BLaER1 (cell line): ENCODE data around the gene KRTCAP3.
"Not testable (repeated sequence)": the region's sequence is repeated elsewhere in the genome, so short reads cannot be mapped to it uniquely, and the experiment has no call there.

Experiments
- H3K27ac ChIP-seq: shearing (Covaris generic); formaldehyde crosslinking; 2 replicates; pipeline ENCODE4 v1.8.1; 2022
- H3K27me3 ChIP-seq: shearing (Covaris generic); formaldehyde crosslinking; 2 replicates; pipeline ENCODE4 v1.8.1; 2022
- H3K36me3 ChIP-seq: shearing (Covaris generic); formaldehyde crosslinking; 2 replicates; pipeline ENCODE4 v1.8.1; 2022
- H3K4me1 ChIP-seq: shearing (Covaris generic); formaldehyde crosslinking; 2 replicates; pipeline ENCODE4 v1.8.1; 2022
- H3K4me2 ChIP-seq: shearing (Covaris generic); formaldehyde crosslinking; 2 replicates; pipeline ENCODE4 v1.8.1; 2022
- H3K4me3 ChIP-seq: shearing (Covaris generic); formaldehyde crosslinking; 2 replicates; pipeline ENCODE4 v1.8.1; 2022
- H3K9ac ChIP-seq: shearing (Covaris generic); formaldehyde crosslinking; 2 replicates; pipeline ENCODE4 v1.8.1; 2022
- H3K9me3 ChIP-seq: shearing (Covaris generic); formaldehyde crosslinking; 2 replicates; pipeline ENCODE4 v1.8.1; 2022
- H4K20me1 ChIP-seq: shearing (Covaris generic); formaldehyde crosslinking; 2 replicates; pipeline ENCODE4 v1.8.1; 2022
- Cebpa-rat ChIP-seq: shearing (Covaris generic); IDR thresholded peaks from 2 replicates; pipeline ENCODE4 v1.8.1; 2022

Gene KRTCAP3

GRCh38 chr2:27412419-27413152 is 29.6 kb upstream of the KRTCAP3 start:
- Histone ChIP-seq H3K9me3 (no peaks in the 10 kb centered on the region; the same call in 1 of the 2 replicates), H3K27ac (no peak overlapping the region), H3K4me1 (peaks cover 15% of the 10 kb centered on the region), H3K4me3 (no peak overlapping the region), H3K4me2 (no peak overlapping the region), H3K36me3 (peaks cover 2% of the 10 kb centered on the region), H3K9ac (no peak overlapping the region), H3K27me3 (no peaks in the 10 kb centered on the region), H4K20me1 (peaks cover 17% of the 10 kb centered on the region)
- no peak for TF ChIP-seq Cebpa-rat

- no peak overlapping the region for H3K27ac ChIP-seq
- H3K9me3 ChIP-seq, result no peaks in the 10 kb centered on the region
Observed at GRCh38 chr2:27416151-27416550, 26.0 kb upstream of the KRTCAP3 start.

GRCh38 chr2:27420996-27421395 is 21.2 kb upstream of the KRTCAP3 start:
- H3K27ac ChIP-seq, result no peak overlapping the region
- H3K9me3 ChIP-seq, result no peaks in the 10 kb centered on the region
- no peak overlapping the region for H3K9ac ChIP-seq
- H3K4me1 ChIP-seq, result peaks cover 1% of the 10 kb centered on the region; the same call in 1 of the 2 replicates
- H4K20me1 ChIP-seq, result no peaks in the 10 kb centered on the region
- no peaks in the 10 kb centered on the region for H3K27me3 ChIP-seq
- H3K4me2 ChIP-seq, result no peak overlapping the region
- H3K4me3 ChIP-seq, result no peak overlapping the region
- no peaks in the 10 kb centered on the region for H3K36me3 ChIP-seq
- TF ChIP-seq Cebpa-rat, result no peak

More at GRCh38 chr2:27416151-27416550, 26.0 kb upstream of the KRTCAP3 start:
- Histone ChIP-seq H4K20me1 (no peaks in the 10 kb centered on the region), H3K4me3 (no peak overlapping the region), H3K4me1 (no peaks in the 10 kb centered on the region), H3K27me3 (no peaks in the 10 kb centered on the region), H3K9ac (no peak overlapping the region), H3K36me3 (no peaks in the 10 kb centered on the region), H3K4me2 (no peak overlapping the region)
- no peak for TF ChIP-seq Cebpa-rat

- no peak for TF ChIP-seq Cebpa-rat
- Histone ChIP-seq H3K36me3 (no peaks in the 10 kb centered on the region), H3K27me3 (no peaks in the 10 kb centered on the region), H3K9ac (no peak overlapping the region), H3K27ac (no peak overlapping the region), H4K20me1 (no peaks in the 10 kb centered on the region), H3K4me2 (no peak overlapping the region), H3K4me1 (peaks cover 9% of the 10 kb centered on the region), H3K9me3 (no peaks in the 10 kb centered on the region), H3K4me3 (no peak overlapping the region)
Observed at GRCh38 chr2:27421660-27422250, 20.4 kb upstream of the KRTCAP3 start.

GRCh38 chr2:27422958-27423357 is 19.2 kb upstream of the KRTCAP3 start:
- TF ChIP-seq Cebpa-rat, result no peak
- peaks cover 19% of the 10 kb centered on the region for H3K4me1 ChIP-seq
- H3K4me3 ChIP-seq, result no peak overlapping the region
- no peaks in the 10 kb centered on the region for H4K20me1 ChIP-seq
- H3K27ac ChIP-seq, result no peak overlapping the region
- no peaks in the 10 kb centered on the region for H3K9me3 ChIP-seq
- H3K36me3 ChIP-seq, result no peaks in the 10 kb centered on the region
- no peak overlapping the region for H3K4me2 ChIP-seq
- H3K27me3 ChIP-seq, result no peaks in the 10 kb centered on the region
- no peak overlapping the region for H3K9ac ChIP-seq

GRCh38 chr2:27425039-27425438 is 17.1 kb upstream of the KRTCAP3 start:
- H3K27ac ChIP-seq, H3K9ac ChIP-seq, H3K4me2 ChIP-seq, H3K27me3 ChIP-seq, H3K4me3 ChIP-seq, H3K9me3 ChIP-seq, H3K36me3 ChIP-seq: not testable (repeated sequence)
- H3K4me1 ChIP-seq, result peaks cover 26% of the 10 kb centered on the region
- H4K20me1 ChIP-seq, result peaks cover 12% of the 10 kb centered on the region

- Histone ChIP-seq H3K4me3 (peak overlapping the region; percentile 95), H3K4me2 (peak overlapping the region; percentile 86), H3K9ac (peak overlapping the region; percentile 92), H3K27me3 (no peaks in the 10 kb centered on the region), H3K27ac (peak overlapping the region; percentile 95), H4K20me1 (peaks cover 40% of the 10 kb centered on the region), H3K36me3 (peaks cover 14% of the 10 kb centered on the region), H3K4me1 (peaks cover 42% of the 10 kb centered on the region), H3K9me3 (no peaks in the 10 kb centered on the region)
- no peak for TF ChIP-seq Cebpa-rat
Observed at GRCh38 chr2:27427863-27428212, 14.3 kb upstream of the KRTCAP3 start.

GRCh38 chr2:27428213-27428977 is 13.8 kb upstream of the KRTCAP3 start, which contains the start of gene NRBP1:
TSS of gene NRBP1 (plus strand) at chr2:27428631. CDS start at chr2:27433274, 4,643 bp downstream.
- H3K4me1 ChIP-seq, result peaks cover 42% of the 10 kb centered on the region
- H3K4me2 ChIP-seq, result peak within 1 kb of the TSS; percentile 86

GRCh38 chr2:27428978-27429541 is 13.1 kb upstream of the KRTCAP3 start:
- Histone ChIP-seq H3K4me1 (peaks cover 42% of the 10 kb centered on the region), H4K20me1 (peaks cover 52% of the 10 kb centered on the region), H3K9me3 (no peaks in the 10 kb centered on the region), H3K36me3 (peaks cover 26% of the 10 kb centered on the region), H3K4me3 (peak overlapping the region; percentile 95), H3K4me2 (peak overlapping the region; percentile 86), H3K9ac (peak overlapping the region; percentile 92), H3K27me3 (no peaks in the 10 kb centered on the region), H3K27ac (peak overlapping the region; percentile 95)
- TF ChIP-seq Cebpa-rat, result no peak

More at GRCh38 chr2:27428213-27428977, 13.8 kb upstream of the KRTCAP3 start, which contains the start of gene NRBP1:
- Histone ChIP-seq H3K27ac (peak within 1 kb of the TSS; percentile 95), H3K9ac (peak within 1 kb of the TSS; percentile 92), H3K27me3 (no peaks in the 10 kb centered on the region), H4K20me1 (peaks cover 45% of the 10 kb centered on the region), H3K36me3 (peaks cover 19% of the 10 kb centered on the region), H3K9me3 (no peaks in the 10 kb centered on the region), H3K4me3 (peak within 1 kb of the TSS; percentile 95)
- no peak for TF ChIP-seq Cebpa-rat
